OCI-LY1 (cell line): ENCODE data around the gene FBXW7.

Experiments
- H2AFZ ChIP-seq: fragments of 200-600 bp; sonication (generic), shearing (Covaris generic); 2 replicates; pipeline ENCODE4 v1.6.0; 2014; ENCODE audit warnings: antibody characterized with exemption, mild to moderate bottlenecking, low read length
- H3F3A ChIP-seq: fragments of 200-600 bp; sonication (generic), shearing (Covaris generic); 2 replicates; pipeline ENCODE4 v1.6.0; 2014; ENCODE audit warnings: mild to moderate bottlenecking, antibody characterized with exemption, low read length, moderate library complexity; ENCODE audit not compliant: insufficient read depth
- H3K27ac ChIP-seq: fragments of 200-600 bp; sonication (generic); 2 replicates; pipeline ENCODE4 v1.5.1; 2014; ENCODE audit warnings: low read length, mixed run types, mild to moderate bottlenecking, low read depth; ENCODE audit not compliant: poor library complexity, severe bottlenecking
- H3K27me3 ChIP-seq: fragments of 200-600 bp; sonication (generic); 2 replicates; pipeline ENCODE4 v1.6.0; 2014; ENCODE audit warnings: antibody characterized with exemption, mild to moderate bottlenecking, low read length, moderate library complexity; ENCODE audit not compliant: insufficient read depth
- H3K36me3 ChIP-seq: fragments of 200-600 bp; sonication (generic); 2 replicates; pipeline ENCODE4 v1.6.1; 2014; ENCODE audit warnings: mild to moderate bottlenecking, antibody characterized with exemption, low read length, moderate library complexity, mixed read lengths; ENCODE audit not compliant: insufficient read depth
- H3K4me1 ChIP-seq: fragments of 200-600 bp; sonication (generic); 2 replicates; pipeline ENCODE4 v1.5.1; 2014; ENCODE audit warnings: mild to moderate bottlenecking, low read length, moderate library complexity; ENCODE audit not compliant: insufficient read depth, severe bottlenecking
- H3K4me2 ChIP-seq: fragments of 200-600 bp; sonication (generic), shearing (Covaris generic); 2 replicates; pipeline ENCODE4 v1.6.1; 2014; ENCODE audit warnings: low read length
- H3K4me3 ChIP-seq: fragments of 200-600 bp; sonication (generic); 2 replicates; pipeline ENCODE4 v1.5.1; 2014; ENCODE audit warnings: low read length, low read depth, mild to moderate bottlenecking, mixed read lengths; ENCODE audit not compliant: poor library complexity, severe bottlenecking
- H3K79me2 ChIP-seq: fragments of 200-600 bp; shearing (Covaris generic); 2 replicates; pipeline ENCODE4 v1.6.1; 2016; ENCODE audit warnings: mixed run types, low read length, mixed read lengths; ENCODE audit not compliant: insufficient read depth
- H3K9ac ChIP-seq: fragments of 200-600 bp; sonication (generic), shearing (Covaris generic); 2 replicates; pipeline ENCODE4 v1.6.1; 2014; ENCODE audit warnings: mild to moderate bottlenecking, low read length, mixed read lengths
- H3K9me2 ChIP-seq: fragments of 200-600 bp; sonication (generic), shearing (Covaris generic); 2 replicates; pipeline ENCODE4 v1.6.1; 2014; ENCODE audit warnings: low read depth, mild to moderate bottlenecking, low read length, mixed read lengths
- H3K9me3 ChIP-seq: fragments of 200-600 bp; shearing (Covaris generic); 2 replicates; pipeline ENCODE4 v1.6.1; 2014; ENCODE audit warnings: low read length, mixed read lengths
- H4K20me1 ChIP-seq: fragments of 200-600 bp; sonication (generic), shearing (Covaris generic); 2 replicates; pipeline ENCODE4 v1.6.0; 2016; ENCODE audit warnings: mild to moderate bottlenecking, low read length; ENCODE audit not compliant: insufficient read depth
- EZH2 ChIP-seq: fragments of 200-600 bp; sonication (generic), shearing (Covaris generic); IDR thresholded peaks from 2 replicates; pipeline ENCODE4 v1.8.0; 2017; ENCODE audit warnings: borderline replicate concordance, mixed run types, mild to moderate bottlenecking, antibody characterized with exemption, low read length, moderate library complexity, mixed read lengths
- TF ChIP-seq, protein P1 (sequence below): fragments of 200-600 bp; sonication (generic), shearing (Covaris generic); IDR thresholded peaks from 2 replicates; pipeline ENCODE4 v1.5.1; 2017; ENCODE audit warnings: mild to moderate bottlenecking, antibody characterized with exemption, low read length, moderate library complexity, mixed read lengths

The FBXW7 gene

GRCh38 chr4:152310257-152310656, 225.6 kb downstream of the FBXW7 start:
- TF ChIP-seq, protein P1, sequence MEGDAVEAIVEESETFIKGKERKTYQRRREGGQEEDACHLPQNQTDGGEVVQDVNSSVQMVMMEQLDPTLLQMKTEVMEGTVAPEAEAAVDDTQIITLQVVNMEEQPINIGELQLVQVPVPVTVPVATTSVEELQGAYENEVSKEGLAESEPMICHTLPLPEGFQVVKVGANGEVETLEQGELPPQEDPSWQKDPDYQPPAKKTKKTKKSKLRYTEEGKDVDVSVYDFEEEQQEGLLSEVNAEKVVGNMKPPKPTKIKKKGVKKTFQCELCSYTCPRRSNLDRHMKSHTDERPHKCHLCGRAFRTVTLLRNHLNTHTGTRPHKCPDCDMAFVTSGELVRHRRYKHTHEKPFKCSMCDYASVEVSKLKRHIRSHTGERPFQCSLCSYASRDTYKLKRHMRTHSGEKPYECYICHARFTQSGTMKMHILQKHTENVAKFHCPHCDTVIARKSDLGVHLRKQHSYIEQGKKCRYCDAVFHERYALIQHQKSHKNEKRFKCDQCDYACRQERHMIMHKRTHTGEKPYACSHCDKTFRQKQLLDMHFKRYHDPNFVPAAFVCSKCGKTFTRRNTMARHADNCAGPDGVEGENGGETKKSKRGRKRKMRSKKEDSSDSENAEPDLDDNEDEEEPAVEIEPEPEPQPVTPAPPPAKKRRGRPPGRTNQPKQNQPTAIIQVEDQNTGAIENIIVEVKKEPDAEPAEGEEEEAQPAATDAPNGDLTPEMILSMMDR, result no peak
- no peak for TF ChIP-seq EZH2
- Histone ChIP-seq H3K27ac (no peak overlapping the region), H3K9me3 (no peaks in the 10 kb centered on the region), H3K4me3 (no peak overlapping the region), H3F3A (no peaks in the 10 kb centered on the region), H2AFZ (no peak overlapping the region), H3K4me2 (no peak overlapping the region), H3K9me2 (no peaks in the 10 kb centered on the region), H4K20me1 (no peaks in the 10 kb centered on the region), H3K36me3 (no peaks in the 10 kb centered on the region), H3K9ac (no peak overlapping the region), H3K79me2 (no peaks in the 10 kb centered on the region), H3K4me1 (peaks cover 12% of the 10 kb centered on the region), H3K27me3 (no peaks in the 10 kb centered on the region)

DNA sequence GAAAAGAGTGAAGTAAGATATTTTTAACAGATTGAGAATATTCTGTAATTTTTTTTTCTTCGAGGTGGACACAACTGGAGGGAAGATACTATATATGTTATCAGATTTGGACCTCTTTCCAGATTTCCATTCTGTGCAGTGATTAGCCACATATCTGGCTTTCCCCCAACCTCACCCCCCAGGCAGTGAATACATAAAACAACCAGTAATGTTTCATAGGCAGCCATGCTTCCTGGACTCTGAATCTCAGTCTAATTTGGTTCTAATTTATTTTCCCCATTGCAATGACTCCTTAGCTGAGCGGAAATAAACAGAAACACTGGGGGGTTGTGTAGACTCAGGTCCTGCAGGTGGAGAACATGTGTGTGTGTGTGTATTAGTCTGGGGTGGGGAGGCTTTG, 226.5 kb downstream of the FBXW7 start:
- Histone ChIP-seq H3K27me3 (no peaks in the 10 kb centered on the region), H3K27ac (no peak overlapping the region), H3K9me2 (no peaks in the 10 kb centered on the region), H3K4me1 (peaks cover 12% of the 10 kb centered on the region), H3F3A (no peaks in the 10 kb centered on the region), H3K36me3 (no peaks in the 10 kb centered on the region), H3K4me3 (no peak overlapping the region), H2AFZ (no peak overlapping the region), H3K79me2 (no peaks in the 10 kb centered on the region), H4K20me1 (no peaks in the 10 kb centered on the region), H3K9ac (no peak overlapping the region), H3K4me2 (no peak overlapping the region), H3K9me3 (no peaks in the 10 kb centered on the region)
- no peak for TF ChIP-seq EZH2
- TF ChIP-seq, protein P1, result no peak

DNA sequence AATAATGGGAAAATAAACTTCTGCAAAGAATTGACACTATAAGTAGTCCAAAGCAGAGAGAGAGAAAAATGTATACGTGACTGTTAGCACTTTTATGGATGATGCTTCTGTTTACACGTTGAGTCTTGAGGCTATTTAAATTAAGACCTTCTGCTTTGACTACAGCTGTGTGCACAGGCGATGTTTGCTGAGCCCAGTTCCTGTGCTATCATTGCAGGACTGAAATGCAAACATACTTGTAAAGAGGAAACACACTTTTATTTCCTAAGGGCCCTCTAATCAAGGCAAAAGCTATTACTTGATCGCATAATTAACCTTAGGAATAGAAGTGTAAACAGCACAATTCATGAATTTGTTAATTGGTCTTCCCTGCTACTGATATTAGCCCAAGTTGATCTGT, 226.9 kb downstream of the FBXW7 start:
- H3K27me3 ChIP-seq, result no peaks in the 10 kb centered on the region
- no peak overlapping the region for H3K4me3 ChIP-seq
- H3K27ac ChIP-seq, result no peak overlapping the region
- H3K36me3 ChIP-seq, result no peaks in the 10 kb centered on the region
- TF ChIP-seq, protein P1, result no peak
- TF ChIP-seq EZH2, result no peak
- H3K9me3 ChIP-seq, result no peaks in the 10 kb centered on the region
- H2AFZ ChIP-seq, result no peak overlapping the region
- no peak overlapping the region for H3K9ac ChIP-seq
- H3F3A ChIP-seq, result no peaks in the 10 kb centered on the region
- H3K4me2 ChIP-seq, result no peak overlapping the region
- H3K9me2 ChIP-seq, result no peaks in the 10 kb centered on the region
- H3K79me2 ChIP-seq, result no peaks in the 10 kb centered on the region
- peaks cover 12% of the 10 kb centered on the region for H3K4me1 ChIP-seq
- no peaks in the 10 kb centered on the region for H4K20me1 ChIP-seq
